WI38 (cell line): ENCODE data around the gene DZIP3.

Experiments used
- H3K4me3 ChIP-seq: 2 replicates; pipeline ENCODE4 v1.5.1; 2011; ENCODE audit warnings: low read depth, mild to moderate bottlenecking, control low read depth, low read length
- CTCF ChIP-seq: IDR thresholded peaks from 2 replicates; pipeline ENCODE4 v1.5.1; 2012; ENCODE audit warnings: low read depth, mild to moderate bottlenecking, control low read depth, low read length

DZIP3 gene

GRCh38 chr3:108589081-108589997 lies at the start of gene DZIP3, which contains the start of gene CIP2A:
TSS of gene DZIP3 (plus strand) at chr3:108589722. CDS start at chr3:108605407, 15,685 bp downstream.
TSS of gene CIP2A (minus strand) at chr3:108589438. CDS start at chr3:108589375, 63 bp downstream.
- H3K4me3 ChIP-seq: peak within 1 kb of the TSS; percentile 93
- no peak for TF ChIP-seq CTCF

DNA sequence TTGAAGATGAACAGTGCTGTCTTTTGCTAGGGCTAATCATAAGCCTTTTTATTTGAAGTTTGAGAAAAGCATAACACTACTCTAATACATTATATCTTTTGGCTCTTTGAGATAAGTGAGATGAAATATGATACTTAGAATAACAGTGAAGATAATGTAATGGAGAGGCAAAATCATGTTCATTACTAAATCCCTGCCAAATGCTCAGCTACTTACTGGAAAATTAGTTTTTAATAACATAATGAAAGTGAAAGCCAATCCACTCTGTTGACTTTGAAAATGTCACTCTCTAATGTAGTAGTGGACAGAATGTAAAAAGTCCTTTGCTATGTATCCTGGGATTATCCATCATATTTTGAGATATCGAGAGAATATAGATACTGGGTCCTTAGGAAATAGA lies 43.3 kb upstream of the DZIP3 start:
- no peak for TF ChIP-seq CTCF
- H3K4me3 ChIP-seq: peak overlapping the region; percentile 28

GRCh38 chr3:108546692-108547091 lies 42.8 kb upstream of the DZIP3 start:
- H3K4me3 ChIP-seq: no peak overlapping the region; the same call in 1 of the 2 replicates
- no peak for TF ChIP-seq CTCF

DNA sequence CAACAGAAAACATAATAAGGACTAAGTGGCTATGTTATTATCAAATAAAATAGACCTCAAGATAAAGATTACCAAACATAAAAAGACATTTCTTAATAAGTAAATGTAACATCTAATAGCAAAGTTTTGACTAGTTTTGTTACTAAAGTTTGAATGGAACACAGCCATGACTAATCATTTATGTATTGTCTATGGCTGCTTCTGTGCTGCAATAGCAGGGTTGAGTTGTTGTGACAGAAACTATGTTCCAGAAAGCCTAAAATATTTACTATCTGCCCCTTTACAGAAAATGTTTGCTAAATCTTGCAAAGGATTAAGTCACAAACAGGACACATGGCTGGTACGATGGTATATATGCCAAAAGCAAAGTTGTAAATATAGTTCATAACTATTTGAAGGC lies 41.2 kb upstream of the DZIP3 start:
- H3K4me3 ChIP-seq: no peak overlapping the region
- TF ChIP-seq CTCF: no peak

DNA sequence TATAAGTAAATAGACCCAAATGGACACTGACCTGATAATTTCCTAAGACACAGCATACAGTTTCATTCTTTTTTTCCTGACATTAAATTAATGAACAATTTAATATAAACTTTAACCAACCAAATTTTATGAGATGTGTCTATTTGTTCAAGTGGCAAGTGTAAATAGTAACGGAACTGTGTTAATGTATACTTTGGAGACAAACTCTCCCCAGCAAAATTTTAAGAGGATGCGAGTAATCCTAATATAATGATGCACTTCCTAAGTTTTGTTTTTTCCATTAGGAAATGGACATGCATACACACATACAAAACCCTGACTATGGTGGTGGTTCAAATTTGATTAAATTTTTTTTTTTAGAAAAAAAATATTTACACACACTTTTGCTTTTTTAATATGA lies 40.6 kb upstream of the DZIP3 start:
- no peak for TF ChIP-seq CTCF
- no peak overlapping the region for H3K4me3 ChIP-seq

DNA sequence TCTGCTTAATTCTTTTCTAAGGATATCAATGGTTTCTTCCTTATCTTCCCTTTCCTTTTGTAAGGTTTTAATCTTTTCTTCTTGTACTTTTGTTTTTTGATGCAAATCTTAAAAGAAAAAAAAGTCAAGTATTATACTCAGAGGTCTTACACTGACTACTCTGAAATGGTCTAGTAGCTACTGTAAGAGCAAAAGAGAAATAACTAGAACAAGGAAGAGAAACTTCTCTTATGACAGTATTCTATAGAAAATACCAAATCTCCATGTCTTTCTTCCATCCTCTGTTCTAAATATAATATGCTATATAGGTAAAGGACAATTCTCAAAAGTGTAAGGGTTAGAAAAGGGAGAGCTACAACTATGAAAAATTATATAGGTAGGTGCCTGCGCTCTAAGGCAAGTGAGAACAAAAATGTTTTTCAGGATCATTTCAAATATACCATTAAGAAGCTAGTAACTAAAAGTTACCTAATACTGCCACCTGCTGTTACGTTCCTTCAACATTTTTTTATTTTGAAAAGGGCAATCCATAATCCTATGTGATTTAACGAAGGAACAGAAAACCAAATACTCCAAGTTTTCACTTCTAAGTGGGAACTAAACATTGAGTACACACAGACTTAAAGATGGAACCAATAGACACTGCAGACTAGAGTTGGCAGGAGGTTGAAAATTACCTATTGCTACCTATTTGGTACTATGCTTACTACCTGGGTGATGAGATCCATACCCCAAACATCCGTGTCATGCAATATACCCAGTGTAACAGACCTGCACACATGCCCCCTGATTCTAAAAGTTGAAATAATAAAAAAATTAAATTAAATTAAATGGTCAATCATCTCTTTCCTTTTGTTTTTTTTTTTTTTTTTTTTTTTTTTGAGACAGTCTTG lies 37.0 kb upstream of the DZIP3 start:
- TF ChIP-seq CTCF: no peak
- no peak overlapping the region for H3K4me3 ChIP-seq
